Vagina (tissue), 2 donors: ENCODE results near the gene ATOH1.

Source experiments
- CTCF ChIP-seq, 3 experiments: fragments of 450-650 bp in 2 of 3; fragments of 200-600 bp in 1 of 3; sonication (generic) in 1 of 3; IDR thresholded peaks; one replicate each; pipeline ENCODE4 v1.5.1; 2017 to 2019; ENCODE audit warnings: antibody characterized with exemption in 3 of 3, mild to moderate bottlenecking in 2 of 3, moderate library complexity in 2 of 3
- POLR2A ChIP-seq, 2 donors: fragments of 450-650 bp; IDR thresholded peaks; one replicate each; pipeline ENCODE4 v1.6.1; 2017; ENCODE audit warnings: antibody characterized with exemption in 2 of 2, mild to moderate bottlenecking in 2 of 2, moderate library complexity in 2 of 2

GRCh38 chr4:93810340-93810992 is 18.1 kb upstream of the ATOH1 start:
- TF ChIP-seq POLR2A (IDR thresholded peaks at IDR 0.05) (no peak), CTCF (IDR thresholded peaks at IDR 0.05) (no peak)
